HFFc6 (cell line): Measurements from ENCODE around the gene MNAT1. TPM values are rescaled to one million over a fixed set of nuclear protein-coding genes. Genes with fewer than 3 reads are reported as not detected.
A peak's percentile ranks its signal among the peaks of the same experiment; 100 is the strongest.

Experiments used
- DNase-seq: peaks from one replicate; pipeline ENCODE4 v3.0.0-alpha.2; 2018
- H3K27ac Mint-ChIP-seq: 2 replicates; pipeline ENCODE4 v1.8.0; 2020; ENCODE audit warnings: mild to moderate bottlenecking, mixed read lengths
- H3K27me3 Mint-ChIP-seq: 2 replicates; pipeline ENCODE4 v1.8.0; 2021; ENCODE audit warnings: mild to moderate bottlenecking, moderate library complexity, mixed read lengths; ENCODE audit not compliant: insufficient read depth
- H3K36me3 Mint-ChIP-seq: 2 replicates; pipeline ENCODE4 v1.8.0; 2021; ENCODE audit warnings: low read depth, mixed read lengths
- H3K4me1 Mint-ChIP-seq: 2 replicates; pipeline ENCODE4 v1.8.0; 2020; ENCODE audit warnings: low read depth, mixed read lengths
- H3K4me3 Mint-ChIP-seq: 2 replicates; pipeline ENCODE4 v1.8.0; 2020; ENCODE audit warnings: mild to moderate bottlenecking, moderate library complexity, mixed read lengths
- H3K9me3 Mint-ChIP-seq: 2 replicates; pipeline ENCODE4 v1.8.0; 2020; ENCODE audit warnings: mild to moderate bottlenecking, mixed read lengths
- CTCF ChIP-seq: fragments of 200-600 bp; sonication (generic); IDR thresholded peaks from 2 replicates; pipeline ENCODE4 v1.5.0; 2021; ENCODE audit warnings: antibody characterized with exemption, mild to moderate bottlenecking
- total RNA-seq, 6 experiments: library from RNA; stranded (reverse); fragmentation: NEBNext Ultra II Directional; extraction: Animal tissue kit (Norgen Biotek cat#: 25700); gene quantifications; 2 replicates in 1 of 6; 3 replicates in 5 of 6; pipeline ENCODE4 v1.2.3, GENCODE V29; 2021

The MNAT1 gene
- total RNA-seq, 6 experiments from 2014 or later = 55.8 to 69.4 (median 58.7) TPM

GRCh38 chr14:60933920-60934655, 199.5 kb downstream of the MNAT1 start:
- Mint-ChIP-seq H3K36me3 (peaks cover 10% of the 10 kb centered on the region), H3K9me3 (no peaks in the 10 kb centered on the region), H3K27ac (no peak overlapping the region), H3K4me1 (peaks cover 25% of the 10 kb centered on the region), H3K4me3 (no peak overlapping the region), H3K27me3 (no peaks in the 10 kb centered on the region)
- DNase-seq = no peak
- TF ChIP-seq CTCF = no peak

- DNase-seq = no peak
- Mint-ChIP-seq H3K27me3 (no peaks in the 10 kb centered on the region), H3K4me1 (peaks cover 23% of the 10 kb centered on the region), H3K9me3 (no peaks in the 10 kb centered on the region), H3K4me3 (no peak overlapping the region), H3K27ac (no peak overlapping the region), H3K36me3 (peaks cover 10% of the 10 kb centered on the region)
- TF ChIP-seq CTCF = no peak
Measured at GRCh38 chr14:60935319-60935718, 200.8 kb downstream of the MNAT1 start.

GRCh38 chr14:60943637-60944032, 209.1 kb downstream of the MNAT1 start:
- H3K4me3 Mint-ChIP-seq = no peak overlapping the region
- no peaks in the 10 kb centered on the region; the same call in none of the 2 replicates for H3K27me3 Mint-ChIP-seq
- DNase-seq = no peak
- H3K27ac Mint-ChIP-seq = peak overlapping the region; percentile 4
- no peak for TF ChIP-seq CTCF
- H3K4me1 Mint-ChIP-seq = peaks cover 29% of the 10 kb centered on the region
- peaks cover 5% of the 10 kb centered on the region for H3K36me3 Mint-ChIP-seq
- no peaks in the 10 kb centered on the region for H3K9me3 Mint-ChIP-seq

- H3K9me3 Mint-ChIP-seq = no peaks in the 10 kb centered on the region
- peaks cover 29% of the 10 kb centered on the region for H3K4me1 Mint-ChIP-seq
- H3K4me3 Mint-ChIP-seq = no peak overlapping the region
- H3K27me3 Mint-ChIP-seq = no peaks in the 10 kb centered on the region; the same call in none of the 2 replicates
- no peak for DNase-seq
- peaks cover 5% of the 10 kb centered on the region for H3K36me3 Mint-ChIP-seq
- no peak overlapping the region for H3K27ac Mint-ChIP-seq
- no peak for TF ChIP-seq CTCF
Measured at GRCh38 chr14:60944204-60944603, 209.6 kb downstream of the MNAT1 start.

- Mint-ChIP-seq H3K4me3 (no peak overlapping the region), H3K27ac (peak overlapping the region; percentile 19; the same call in 1 of the 2 replicates), H3K9me3 (no peaks in the 10 kb centered on the region), H3K36me3 (peaks cover 5% of the 10 kb centered on the region), H3K4me1 (peaks cover 29% of the 10 kb centered on the region), H3K27me3 (no peaks in the 10 kb centered on the region; the same call in none of the 2 replicates)
- no peak for DNase-seq
- TF ChIP-seq CTCF = no peak
Measured at GRCh38 chr14:60945984-60946383, 211.4 kb downstream of the MNAT1 start.
